Heart left ventricle (tissue), 16 donors: ENCODE measurements around the gene RASGEF1C. TPM values are rescaled to one million over a fixed set of nuclear protein-coding genes. Genes with fewer than 3 reads are reported as not detected.
A peak's percentile ranks its signal among the peaks of the same experiment; 100 is the strongest.

Experiments
- ATAC-seq, 4 donors: fragments of 200-7000 bp; cut with Tn5 transposase; one replicate each; pipeline ENCODE4 v1.9.1; 2020 to 2022; ENCODE audit warnings: moderate library complexity in 4 of 4, mild to moderate bottlenecking in 3 of 4, moderate number of reproducible peaks in 1 of 4
- DNase-seq, 5 donors: peaks; one replicate each; pipeline ENCODE4 v3.0.0-alpha.2; 2020
- H3K27ac ChIP-seq, 12 donors: fragments of 200-600 bp; sonication (generic) in 4 of 12; one replicate each; pipeline versions ENCODE4 v1.5.0 to v1.8.0; 2016 to 2022; ENCODE audit warnings: mild to moderate bottlenecking in 2 of 12
- H3K27me3 ChIP-seq, 9 donors: fragments of 200-600 bp; sonication (generic) in 2 of 9; one replicate each; pipeline versions ENCODE4 v1.5.1 to v1.8.0; 2016 to 2022; ENCODE audit warnings: mild to moderate bottlenecking in 3 of 9
- H3K36me3 ChIP-seq, 9 donors: fragments of 200-600 bp; sonication (generic) in 2 of 9; one replicate each; pipeline versions ENCODE4 v1.5.0 to v1.8.0; 2018 to 2022; ENCODE audit warnings: mild to moderate bottlenecking in 2 of 9
- H3K4me1 ChIP-seq, 12 donors: fragments of 200-600 bp; sonication (generic) in 4 of 12; one replicate each; pipeline versions ENCODE4 v1.5.0 to v1.8.0; 2016 to 2022; ENCODE audit warnings: mild to moderate bottlenecking in 3 of 12
- H3K4me3 ChIP-seq, 12 donors: fragments of 200-600 bp; sonication (generic) in 4 of 12; one replicate each; pipeline versions ENCODE4 v1.5.0 to v1.8.0; 2017 to 2022; ENCODE audit warnings: mild to moderate bottlenecking in 9 of 12, moderate library complexity in 4 of 12
- H3K9me3 ChIP-seq, 12 donors: fragments of 200-600 bp; sonication (generic) in 4 of 12; one replicate each; pipeline versions ENCODE4 v1.5.0 to v1.8.0; 2016 to 2022; ENCODE audit warnings: mild to moderate bottlenecking in 1 of 12
- POLR2A ChIP-seq, 2 donors: fragments of 450-650 bp; IDR thresholded peaks; one replicate each; pipeline ENCODE4 v1.6.1; 2017; ENCODE audit warnings: antibody characterized with exemption in 2 of 2, mild to moderate bottlenecking in 2 of 2, moderate library complexity in 2 of 2
- WGBS, 4 donors: extraction: QIAGEN DNeasy Blood & Tissue Kit in 2 of 4; methylation state at CpG; one replicate each; pipeline versions ENCODE4 v1.1.5 to v1.1.7; 2013 to 2018; 5-methylcytosine and 5-hydroxymethylcytosine counted together
- intact Hi-C, 10 donors: fragments of 100-400 bp; cut with DNase I; formaldehyde crosslinking; loops; one replicate each; pipeline versions ENCODE4 v1.11.1 to v1.14.2; 2022
- polyA plus RNA-seq, 2 donors: library from polyadenylated mRNA; stranded (reverse); fragments of 200-250 nt; gene quantifications; one replicate each; pipeline ENCODE4 v1.2.3, GENCODE V29; 2013
- total RNA-seq, 9 donors: library from RNA; depleted of rRNA in 2 of 9; stranded (reverse); fragments of >200 nt in 2 of 9; fragmentation: NEBNext Ultra II Directional in 3 of 9; extraction: Animal tissue kit (Norgen Biotek cat#: 25700) in 3 of 9; gene quantifications; one replicate each; pipeline versions ENCODE4 v1.1.0 to v1.2.4, GENCODE V29; 2016 to 2023
- TF ChIP-seq, protein P1 (sequence below), 12 donors: fragments of 200-600 bp; sonication (generic) in 4 of 12; IDR thresholded peaks; one replicate each; pipeline versions ENCODE4 v1.5.0 to v1.8.0; 2018 to 2022; ENCODE audit warnings: antibody characterized with exemption in 12 of 12, mild to moderate bottlenecking in 5 of 12
- donor health status: ischemic (EF 13 %, LVEDD 7.1; RV severe dilation, severe dysfunction).
- donor health status: healthy with polysubstance abuse.
- donor health status: DM: no; HTN: yes; CAD: no.
- donor health status: DM: no; HTN: no; CAD: no.
- donor health status: ischemic (EF 25% LVEDD 6.9; RV normal size, moderate dysfunction).
- donor health status: ischemic (EF 25% LVEDD 5.7; RV mildly dilated, moderate dysfunction).
- donor health status: healthy.
- donor health status: DM: yes; HTN: yes; CAD: no.
- donor health status: ischemic (EF 35%, LVEDD 5.7; RV mildly dilated, moderate dysfunction).
- donor health status: nonischemic (EF 11% LVEDD 7.7; RV severe dilation, severe dysfunction).
- donor health status: DM: yes; HTN: yes; CAD: no.
- donor health status: PGD.
- donor health status: ischemic (EF 29% LVEDD 5.4; RV normal size, mild dysfunction).
- donor health status: nonischemic (EF 23%, LVEDD 6.1; RV moderate dilation, normal function).

The RASGEF1C gene
- total and polyA plus RNA-seq, 11 donors = 0.14 to 0.75 (median 0.19) TPM; not detected in 4

DNA sequence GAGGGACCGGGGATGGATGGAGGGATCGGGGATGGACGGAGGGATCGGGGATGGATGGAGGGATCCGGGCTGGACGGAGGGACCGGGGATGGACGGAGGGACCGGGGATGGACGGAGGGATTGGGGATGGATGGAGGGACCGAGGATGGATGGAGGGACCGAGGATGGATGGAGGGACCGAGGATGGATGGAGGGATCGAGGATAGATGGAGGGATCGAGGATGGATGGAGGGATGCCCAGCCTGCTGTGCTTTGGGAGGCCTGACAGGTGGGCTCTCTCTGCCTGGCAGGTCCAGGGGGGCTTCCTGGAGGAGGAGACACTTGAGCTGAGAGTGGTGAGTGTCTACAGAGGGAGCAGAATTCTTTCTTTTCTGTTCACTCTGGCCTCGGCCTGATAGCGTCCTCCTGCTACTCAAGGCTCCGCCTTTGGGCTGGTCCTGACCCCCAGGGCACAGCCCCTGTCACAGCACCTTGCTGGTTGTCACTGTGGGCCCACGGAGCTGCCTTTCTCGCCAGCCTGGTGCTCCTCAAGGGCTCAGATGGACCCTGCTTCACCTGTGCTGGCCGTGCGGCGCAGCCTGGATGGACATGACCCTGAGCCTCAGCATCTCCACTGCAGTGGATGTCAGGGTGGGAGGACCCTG lies 95.2 kb downstream of the RASGEF1C start:
- TF ChIP-seq POLR2A (IDR thresholded peaks at IDR 0.05) = no peak
- TF ChIP-seq, protein P1, sequence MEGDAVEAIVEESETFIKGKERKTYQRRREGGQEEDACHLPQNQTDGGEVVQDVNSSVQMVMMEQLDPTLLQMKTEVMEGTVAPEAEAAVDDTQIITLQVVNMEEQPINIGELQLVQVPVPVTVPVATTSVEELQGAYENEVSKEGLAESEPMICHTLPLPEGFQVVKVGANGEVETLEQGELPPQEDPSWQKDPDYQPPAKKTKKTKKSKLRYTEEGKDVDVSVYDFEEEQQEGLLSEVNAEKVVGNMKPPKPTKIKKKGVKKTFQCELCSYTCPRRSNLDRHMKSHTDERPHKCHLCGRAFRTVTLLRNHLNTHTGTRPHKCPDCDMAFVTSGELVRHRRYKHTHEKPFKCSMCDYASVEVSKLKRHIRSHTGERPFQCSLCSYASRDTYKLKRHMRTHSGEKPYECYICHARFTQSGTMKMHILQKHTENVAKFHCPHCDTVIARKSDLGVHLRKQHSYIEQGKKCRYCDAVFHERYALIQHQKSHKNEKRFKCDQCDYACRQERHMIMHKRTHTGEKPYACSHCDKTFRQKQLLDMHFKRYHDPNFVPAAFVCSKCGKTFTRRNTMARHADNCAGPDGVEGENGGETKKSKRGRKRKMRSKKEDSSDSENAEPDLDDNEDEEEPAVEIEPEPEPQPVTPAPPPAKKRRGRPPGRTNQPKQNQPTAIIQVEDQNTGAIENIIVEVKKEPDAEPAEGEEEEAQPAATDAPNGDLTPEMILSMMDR (IDR thresholded peaks at IDR 0.05) = no peak
- Histone ChIP-seq H3K4me3 (no peak overlapping the region), H3K36me3 (no peaks in the 10 kb centered on the region), H3K9me3 (no peaks in the 10 kb centered on the region), H3K27me3 (peaks cover 0 to 8% (median 0%) of the 10 kb centered on the region in 9 donors), H3K27ac (no peak overlapping the region), H3K4me1 (no peaks in the 10 kb centered on the region)
- intact Hi-C loops = no loop called here
- WGBS, 4 donors = 87 to 91% (median 90%) methylated on average over 20 to 23 of the region's 23 CpGs
- DNase-seq (peak in 1 of 5 donors; percentile 49), ATAC-seq (no peak)

DNA sequence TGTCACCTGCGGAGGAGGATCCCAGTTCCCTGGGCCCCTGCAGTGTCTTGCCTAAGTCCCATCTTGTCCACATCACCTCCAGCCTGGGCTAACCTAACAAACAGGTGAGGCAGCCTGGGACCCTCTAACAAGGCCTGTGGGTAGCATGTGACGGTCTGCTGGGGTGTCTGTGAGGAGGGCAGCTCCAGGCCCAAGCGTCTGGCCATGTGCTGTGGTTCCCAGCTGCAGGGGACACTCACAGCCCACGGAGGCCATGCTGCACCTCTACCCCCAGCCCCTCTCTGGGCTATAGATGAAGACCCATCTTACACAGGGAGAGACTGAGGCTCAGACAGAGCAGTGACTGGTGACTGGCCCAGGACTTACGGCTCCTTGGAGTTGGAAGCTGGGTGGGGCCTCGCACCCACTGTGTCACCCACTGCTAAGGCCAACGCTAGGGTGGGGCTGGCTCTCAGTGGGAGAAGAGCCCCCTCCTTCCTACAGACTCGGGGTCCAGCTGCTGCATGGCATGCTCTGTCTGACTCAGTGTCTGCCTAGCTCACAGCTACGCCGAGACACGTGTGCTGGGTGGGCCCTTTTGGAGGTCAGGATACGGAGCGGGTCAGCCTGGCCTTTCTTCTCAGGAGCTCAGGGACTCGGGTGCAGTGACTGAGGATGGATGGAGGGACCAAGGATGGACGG lies 96.7 kb downstream of the RASGEF1C start:
- peak in 1 of 5 donors; percentile 10 for DNase-seq
- Histone ChIP-seq H3K9me3 (peaks cover 0 to 11% (median 8%) of the 10 kb centered on the region in 12 donors), H3K36me3 (no peaks in the 10 kb centered on the region), H3K27ac (no peak overlapping the region), H3K4me3 (no peak overlapping the region), H3K4me1 (no peaks in the 10 kb centered on the region), H3K27me3 (peaks cover 0 to 8% (median 0%) of the 10 kb centered on the region in 9 donors)
- intact Hi-C loops = no loop called here
- no peak for ATAC-seq
- WGBS, 4 donors = 77 to 87% (median 82%) methylated on average over 12 to 15 of the region's 15 CpGs
- TF ChIP-seq, protein P1 (IDR thresholded peaks at IDR 0.05) = no peak
- no peak for TF ChIP-seq POLR2A (IDR thresholded peaks at IDR 0.05)

DNA sequence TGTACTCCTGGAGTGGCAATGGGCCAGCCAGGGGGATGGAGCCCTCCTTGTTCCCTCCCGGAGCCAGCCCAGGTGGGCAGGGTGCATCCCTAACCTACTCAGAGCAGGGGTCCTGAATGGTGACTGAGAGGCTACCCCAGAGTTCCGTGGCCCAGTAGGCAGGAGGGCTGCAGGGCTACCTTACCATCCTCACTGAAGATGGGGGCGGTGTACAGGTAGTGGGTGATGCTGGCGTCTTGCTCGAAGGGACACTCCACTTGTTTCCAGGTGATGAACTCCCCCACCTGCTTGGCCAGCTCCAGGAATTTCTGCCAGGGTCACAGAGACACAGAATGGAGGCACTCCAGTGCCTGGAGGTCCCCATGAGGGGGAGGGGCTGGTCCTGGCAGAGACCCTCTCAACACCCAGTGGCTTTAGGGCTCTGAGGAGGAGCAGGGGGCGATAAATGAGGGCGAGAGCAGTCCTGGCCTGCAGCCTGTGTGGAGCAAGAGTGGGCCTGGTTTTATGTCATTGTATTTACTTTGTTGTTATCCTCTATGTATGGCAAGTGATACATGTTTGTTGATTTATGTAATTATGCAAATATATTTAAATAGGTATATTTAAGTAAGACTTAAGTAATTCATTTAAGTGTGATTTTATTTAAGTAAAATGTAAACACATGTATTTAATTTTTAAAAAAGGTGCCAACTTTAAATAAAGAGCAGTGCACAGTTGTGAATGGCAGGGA lies 97.6 kb downstream of the RASGEF1C start:
- Histone ChIP-seq H3K4me3 (no peak overlapping the region), H3K27me3 (peaks cover 0 to 8% (median 0%) of the 10 kb centered on the region in 9 donors), H3K4me1 (no peaks in the 10 kb centered on the region), H3K27ac (no peak overlapping the region), H3K36me3 (no peaks in the 10 kb centered on the region), H3K9me3 (peaks cover 0 to 20% (median 16%) of the 10 kb centered on the region in 12 donors)
- no peak for ATAC-seq
- WGBS, 4 donors = 79 to 90% (median 82%) methylated on average over 6 to 7 of the region's 7 CpGs
- intact Hi-C loops = no loop called here
- peak in 1 of 5 donors; percentile 29 for DNase-seq
- TF ChIP-seq, protein P1 (IDR thresholded peaks at IDR 0.05) = no peak
- TF ChIP-seq POLR2A (IDR thresholded peaks at IDR 0.05) = no peak

DNA sequence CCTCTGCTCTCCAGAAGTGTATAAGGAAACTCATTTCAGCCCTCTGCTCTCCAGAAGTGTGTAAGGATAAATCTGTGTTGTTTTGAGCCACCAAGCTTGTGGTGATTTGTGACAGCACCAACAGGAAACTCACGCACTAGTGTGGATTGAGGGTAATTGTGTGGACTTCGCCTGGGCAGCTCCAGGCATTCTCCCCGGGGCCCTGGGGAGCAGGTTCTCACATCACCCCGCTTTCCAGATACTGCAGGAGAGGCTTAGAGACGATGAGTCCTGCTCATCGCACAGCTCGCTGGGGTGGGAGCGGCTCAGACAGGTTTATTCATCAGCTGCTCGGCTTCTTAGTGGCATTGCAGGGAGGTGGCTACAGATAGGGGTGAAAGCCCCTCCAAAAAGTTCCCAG lies 99.1 kb downstream of the RASGEF1C start:
- Histone ChIP-seq H3K9me3 (peaks cover 0 to 28% (median 19%) of the 10 kb centered on the region in 12 donors), H3K36me3 (no peaks in the 10 kb centered on the region), H3K27me3 (peaks cover 0 to 8% (median 0%) of the 10 kb centered on the region in 9 donors), H3K4me1 (no peaks in the 10 kb centered on the region), H3K4me3 (no peak overlapping the region), H3K27ac (no peak overlapping the region)
- no peak for TF ChIP-seq POLR2A (IDR thresholded peaks at IDR 0.05)
- TF ChIP-seq, protein P1 (IDR thresholded peaks at IDR 0.05) = no peak
- WGBS, 4 donors = 76 to 79% (median 78%) methylated on average over 9 of the region's 9 CpGs
- intact Hi-C loops = no loop called here
- ATAC-seq (no peak), DNase-seq (no peak)
